T-helper 9 cell (primary cell): ENCODE measurements around the gene MAGI2.

Experiments used
- DNase-seq: peaks from one replicate; pipeline ENCODE4 v3.0.0-alpha.2; 2020

The MAGI2 gene

DNA sequence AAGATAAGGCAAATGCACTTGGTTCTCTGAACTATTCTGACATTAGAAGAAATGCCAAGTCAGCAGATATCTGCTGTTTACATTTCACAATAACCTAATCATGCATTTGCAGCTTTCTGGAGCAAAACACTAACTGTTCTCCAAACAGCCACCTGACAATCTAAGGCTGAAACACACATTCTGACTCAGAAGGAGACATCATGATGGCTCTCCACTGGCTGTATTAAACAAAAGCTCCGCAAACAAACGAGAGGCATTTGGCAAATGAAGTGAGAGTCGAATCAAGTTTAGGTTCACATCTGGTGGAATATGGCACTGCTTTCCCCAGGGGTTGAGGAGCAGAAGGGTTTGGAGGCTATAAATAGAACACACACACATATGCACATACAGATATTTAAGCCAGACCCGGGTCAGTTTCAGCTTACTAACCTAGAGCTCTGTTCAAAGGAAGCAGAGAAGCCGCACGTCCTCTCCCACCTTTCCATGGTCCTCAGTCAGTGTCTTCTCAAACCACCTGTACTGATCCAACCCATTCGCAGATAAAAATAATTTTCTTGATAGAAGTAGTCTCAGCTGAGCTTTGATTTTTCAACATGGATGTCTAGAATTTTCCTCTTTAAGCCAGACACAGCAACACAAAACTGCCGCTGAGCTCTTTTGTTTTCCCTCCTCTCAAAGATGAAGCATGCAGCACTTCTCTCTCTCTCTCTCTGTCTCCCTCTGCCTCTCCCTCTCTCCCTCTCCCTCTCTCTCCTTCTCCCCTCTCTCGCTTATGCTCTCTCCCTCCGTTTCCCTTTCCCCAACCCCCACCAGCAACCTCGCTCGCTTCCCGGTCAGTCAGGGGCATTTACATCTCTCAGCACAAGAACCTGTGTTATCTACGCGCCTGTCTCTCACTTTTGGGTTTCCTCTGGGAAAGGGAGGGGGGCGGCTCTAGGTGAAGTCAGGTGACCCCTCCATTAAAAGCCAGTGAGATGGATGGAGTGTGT, 682.8 kb downstream of the MAGI2 start:
- DNase-seq = no peak

DNA sequence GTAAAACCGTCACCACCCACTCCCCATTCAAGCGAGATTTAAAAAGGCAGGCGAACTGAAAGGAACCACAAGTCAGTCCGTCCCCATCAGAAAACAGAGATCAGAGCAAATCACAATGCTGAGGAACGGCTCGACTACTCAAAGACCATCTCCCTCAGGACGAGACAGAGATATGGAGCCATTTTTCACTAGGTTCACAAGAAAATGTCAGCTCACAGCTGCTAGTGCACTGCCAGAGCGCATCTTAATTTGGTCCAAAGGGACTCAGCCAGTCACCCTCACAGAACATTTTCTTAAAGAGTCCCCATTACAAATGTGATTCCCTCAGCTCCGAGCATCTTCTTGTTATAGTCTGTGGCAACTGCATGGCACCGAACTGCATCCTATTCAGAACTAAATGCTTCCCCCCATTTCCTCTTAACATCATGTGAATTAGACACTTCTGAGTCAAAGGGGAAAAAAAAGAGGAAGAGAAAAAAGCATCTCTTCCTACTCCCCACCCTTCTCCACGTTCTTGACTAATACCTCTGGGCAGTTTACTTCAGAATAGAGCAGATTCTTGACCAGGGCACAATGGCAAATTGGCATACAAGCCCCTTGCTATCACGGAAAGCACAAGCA, 683.9 kb downstream of the MAGI2 start:
- no peak for DNase-seq

DNA sequence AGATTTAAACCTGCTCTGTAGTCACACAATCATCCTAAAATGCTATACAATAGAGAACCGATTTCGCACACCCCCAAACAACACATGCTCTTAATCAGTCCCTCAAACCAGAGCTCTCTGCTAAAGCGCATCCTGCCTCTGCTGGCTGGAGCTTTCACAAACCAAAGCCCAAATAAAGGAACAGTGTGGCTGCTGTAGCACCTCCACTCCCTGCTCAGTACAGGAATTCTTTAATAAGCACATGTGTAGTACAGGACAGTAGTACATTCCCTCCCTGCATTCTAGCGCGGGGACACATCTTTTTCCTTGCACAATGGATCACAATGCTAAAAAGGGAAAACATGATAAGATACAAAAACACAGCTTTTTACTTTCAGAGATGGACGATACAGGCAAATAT, 684.6 kb downstream of the MAGI2 start:
- no peak for DNase-seq

DNA sequence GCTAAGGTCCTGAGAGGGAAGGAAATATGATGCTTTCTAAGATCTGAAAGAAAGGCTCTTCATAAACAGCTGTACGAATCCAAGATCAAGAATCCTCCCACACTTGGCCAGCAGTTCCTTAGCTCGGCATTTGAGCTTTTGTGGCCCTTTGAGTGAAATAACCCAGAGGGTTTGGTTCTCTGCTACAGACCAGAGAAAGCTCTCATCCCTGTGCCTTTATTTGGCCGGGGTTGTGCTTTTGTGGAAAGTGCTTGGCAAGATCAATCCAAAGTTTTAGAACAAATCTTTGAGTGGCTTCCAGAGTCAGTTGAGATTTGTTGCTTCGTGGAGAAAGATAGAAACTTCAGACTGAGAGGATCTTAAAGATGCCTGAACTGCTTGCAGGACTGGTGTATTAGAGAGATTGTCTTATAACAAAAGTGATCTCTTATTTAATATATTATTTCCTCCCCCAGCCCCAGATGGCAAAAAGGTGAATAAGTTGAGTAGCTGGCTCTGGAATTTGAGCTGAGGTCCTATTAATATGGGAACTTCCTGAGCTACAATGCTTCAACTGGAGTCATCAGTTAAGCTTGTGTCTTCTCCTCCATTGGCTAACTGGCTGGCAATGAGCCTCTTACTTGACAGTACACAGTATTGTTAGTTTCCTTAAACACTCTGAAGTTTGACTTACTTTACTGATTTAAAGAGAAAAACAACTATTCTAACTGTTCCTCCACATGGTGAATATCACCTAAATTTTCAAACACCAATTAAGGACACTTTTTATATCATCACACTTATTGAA, 687.3 kb downstream of the MAGI2 start:
- DNase-seq = no peak

GRCh38 chr7:78764571-78764970, 688.9 kb downstream of the MAGI2 start:
- no peak for DNase-seq

- DNase-seq = no peak
These were observed 690.8 kb downstream of the MAGI2 start for GRCh38 chr7:78762625-78763024.

DNA sequence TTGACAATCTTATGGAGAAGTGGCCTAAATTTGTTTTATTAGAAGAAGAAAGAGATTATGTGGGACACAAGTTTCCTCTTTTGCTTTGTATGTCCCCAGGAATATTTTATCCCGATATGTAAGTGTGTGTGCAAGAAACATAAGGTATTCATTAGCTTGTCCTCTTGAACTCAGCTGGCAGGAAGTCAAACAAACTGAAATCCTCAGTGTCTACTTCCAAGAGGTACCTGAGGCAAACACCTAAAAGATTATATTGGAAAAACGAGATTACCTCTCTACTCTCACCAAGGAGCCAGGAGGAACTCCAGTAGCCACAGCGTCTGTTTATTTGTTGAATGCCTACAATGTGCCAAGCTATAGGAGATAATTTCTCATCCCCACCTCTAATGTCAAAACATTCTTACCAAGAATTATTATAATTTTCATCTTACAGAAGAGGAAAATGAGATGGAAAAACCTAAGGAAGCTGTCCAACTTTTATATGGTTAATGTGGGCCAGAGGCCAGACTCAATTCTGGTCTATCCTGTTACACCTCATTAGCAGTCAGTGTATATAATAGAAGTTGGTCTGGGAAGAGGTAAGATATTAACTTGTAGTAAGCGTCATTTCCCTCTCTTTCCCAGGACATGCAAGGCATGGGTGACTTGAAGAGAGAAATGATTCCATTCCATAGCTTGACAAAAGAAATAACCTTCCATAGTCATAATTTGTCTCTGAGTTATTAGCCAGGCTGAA, 692.7 kb downstream of the MAGI2 start:
- no peak for DNase-seq

GRCh38 chr7:78752554-78752953, 700.9 kb downstream of the MAGI2 start:
- no peak for DNase-seq

GRCh38 chr7:78751253-78751652, 702.2 kb downstream of the MAGI2 start:
- no peak for DNase-seq

GRCh38 chr7:78749052-78749746, 704.3 kb downstream of the MAGI2 start:
- no peak for DNase-seq

DNA sequence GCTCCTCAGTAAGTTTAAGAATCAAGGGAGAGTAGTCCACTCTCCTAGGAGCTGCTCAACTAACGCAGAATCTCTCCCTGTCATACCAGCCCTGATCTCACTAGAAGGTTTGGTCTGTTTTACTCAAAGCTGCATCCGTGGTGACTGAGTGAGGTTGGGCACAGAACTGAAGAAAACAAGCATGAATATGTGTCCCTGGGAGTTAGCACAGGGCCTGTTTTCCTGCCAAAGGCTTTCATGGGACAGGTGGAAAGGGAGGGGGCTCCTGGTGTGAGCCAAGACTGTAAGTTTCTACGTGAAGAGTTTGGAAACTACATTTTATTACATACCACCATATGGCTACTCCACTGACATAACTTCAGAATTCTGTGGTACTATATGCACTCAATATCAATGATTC, 705.9 kb downstream of the MAGI2 start:
- no peak for DNase-seq

GRCh38 chr7:78746301-78746700, 707.2 kb downstream of the MAGI2 start:
- no peak for DNase-seq

DNA sequence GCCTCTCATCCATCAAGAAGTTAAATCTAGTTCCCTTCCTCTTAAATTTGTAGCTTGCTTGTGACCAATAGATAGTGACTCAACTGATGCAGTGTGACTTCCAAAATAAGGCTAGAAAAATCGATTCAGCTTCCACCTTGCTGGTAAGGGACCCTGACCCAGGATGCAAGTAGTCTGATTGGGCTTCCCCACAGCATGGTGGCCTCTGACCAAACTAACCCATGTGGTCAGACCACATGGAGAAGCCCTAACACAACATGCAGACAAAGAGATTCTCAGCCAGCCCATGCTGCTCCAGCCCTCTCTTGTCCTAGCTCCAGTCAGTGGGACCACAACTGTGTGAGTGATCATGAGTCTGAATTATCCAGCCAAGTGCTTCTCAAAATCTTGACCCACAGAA, 710.8 kb downstream of the MAGI2 start:
- no peak for DNase-seq

DNA sequence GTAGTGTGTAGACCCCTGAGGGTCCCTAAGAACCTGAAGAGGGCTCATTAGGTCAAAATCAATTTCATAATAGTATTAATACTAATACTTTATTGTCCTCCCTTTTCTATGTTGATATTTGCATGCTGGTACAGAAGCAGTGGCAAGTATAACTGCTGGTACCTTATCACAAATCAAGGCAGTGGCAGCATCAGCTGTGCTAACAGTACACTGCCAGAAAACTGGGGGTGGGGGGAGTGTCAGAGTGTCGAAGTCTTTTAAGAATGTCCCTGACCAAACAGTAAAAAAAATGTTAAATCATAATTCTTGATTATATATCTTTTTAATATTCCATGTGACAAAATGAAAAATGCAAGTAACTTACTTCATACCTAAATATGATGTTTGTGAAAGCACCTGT, 716.9 kb downstream of the MAGI2 start:
- no peak for DNase-seq

GRCh38 chr7:78734626-78735025, 718.8 kb downstream of the MAGI2 start:
- DNase-seq = no peak

DNA sequence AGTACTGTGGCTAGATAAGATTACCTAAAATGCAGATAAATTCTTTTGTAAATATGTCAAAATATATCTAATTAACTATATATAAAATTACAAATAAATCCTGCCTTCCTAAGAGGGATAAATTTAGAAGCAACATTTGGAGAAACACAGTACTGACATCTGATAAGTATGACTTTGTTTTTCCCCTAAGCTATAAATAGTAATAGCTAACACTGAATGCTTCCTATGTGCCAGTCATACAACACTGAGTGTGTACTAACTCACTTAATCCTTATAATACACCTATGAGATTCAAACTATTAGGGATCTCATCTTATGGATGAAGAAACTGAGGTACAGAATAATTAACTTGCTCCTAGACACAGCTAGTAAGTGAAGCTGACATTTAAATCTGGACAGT, 733.4 kb downstream of the MAGI2 start:
- no peak for DNase-seq

DNA sequence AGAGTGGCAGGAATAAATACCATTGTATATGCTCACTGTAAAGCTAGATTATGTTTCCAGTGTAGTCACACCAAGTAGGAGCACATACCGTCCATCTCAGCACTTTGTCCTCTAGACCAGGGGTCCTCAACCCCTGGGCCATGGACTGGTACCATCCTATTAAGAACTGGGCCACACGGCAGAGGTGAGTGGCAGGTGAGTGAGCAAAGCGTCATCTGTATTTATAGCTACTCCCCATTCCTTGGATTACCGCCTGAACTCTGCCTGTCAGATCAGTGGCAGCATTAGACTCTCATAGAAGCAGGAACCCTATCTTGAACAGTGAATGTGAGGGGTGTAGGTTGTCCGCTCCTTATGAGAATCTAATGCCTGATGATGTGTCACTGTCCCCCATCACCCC, 735.3 kb downstream of the MAGI2 start:
- no peak for DNase-seq

DNA sequence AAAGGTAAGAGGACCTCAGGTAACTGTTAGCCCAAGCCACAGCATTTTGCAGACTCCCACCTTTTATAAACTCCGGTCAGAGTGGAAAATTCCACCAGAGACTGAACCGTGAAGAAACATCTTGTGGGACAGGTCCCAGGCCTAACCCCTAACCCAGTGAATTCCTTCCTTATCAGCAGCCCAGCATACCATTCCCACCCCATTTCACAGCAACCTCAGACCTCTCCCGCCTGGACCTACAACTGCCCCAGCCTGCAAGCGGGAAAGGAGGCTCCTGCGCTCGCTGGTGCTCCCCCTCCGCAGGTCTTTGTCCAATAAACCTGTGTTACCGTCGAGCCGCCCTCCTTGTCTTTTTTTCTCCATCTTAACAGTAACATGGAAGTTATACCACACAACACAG, 736.6 kb downstream of the MAGI2 start:
- no peak for DNase-seq

DNA sequence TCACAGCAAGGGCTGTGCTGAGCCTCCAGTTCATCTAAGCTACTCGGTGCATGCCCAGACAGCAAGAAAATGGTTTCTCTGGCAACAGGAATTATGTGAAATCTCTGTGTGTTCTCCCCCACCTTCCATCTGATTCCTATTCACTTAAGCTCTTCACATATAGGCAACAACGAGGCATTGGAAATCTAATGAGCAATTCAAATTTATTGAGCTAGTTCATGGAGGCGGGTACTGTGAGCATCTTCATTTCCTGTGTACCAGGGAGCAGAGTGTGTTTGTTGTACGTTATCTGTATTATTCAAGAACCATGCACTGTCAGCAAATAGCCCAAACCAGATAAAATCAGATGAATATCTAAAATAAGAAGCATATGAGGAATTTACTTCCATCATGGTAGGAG, 739.1 kb downstream of the MAGI2 start:
- DNase-seq = no peak

GRCh38 chr7:78712111-78712510, 741.4 kb downstream of the MAGI2 start:
- no peak for DNase-seq

DNA sequence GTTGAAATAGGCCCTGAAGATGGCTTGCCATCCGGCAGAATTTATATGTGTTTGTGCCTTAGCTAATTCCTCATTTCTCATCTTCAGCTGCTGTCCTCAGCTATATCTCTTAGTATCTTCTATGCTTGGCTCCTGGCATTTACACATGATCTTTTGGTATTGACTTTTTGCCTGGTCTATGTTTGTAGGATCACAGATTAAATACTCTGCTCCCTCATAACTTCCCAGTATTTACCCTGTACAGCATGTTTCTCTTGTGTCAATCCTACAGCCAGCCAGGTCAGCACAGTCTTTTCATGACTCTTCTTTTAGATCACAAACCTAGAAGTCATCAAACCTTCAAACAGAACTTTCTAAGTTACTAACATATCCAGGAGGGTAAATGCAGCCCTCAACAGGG, 743.8 kb downstream of the MAGI2 start:
- no peak for DNase-seq

GRCh38 chr7:78704504-78704903, 749.0 kb downstream of the MAGI2 start:
- no peak for DNase-seq
